ENCODE measurements around the gene PGAM2. TPM values are rescaled to one million over a fixed set of nuclear protein-coding genes. Genes with fewer than 3 reads are reported as not detected.

The PGAM2 gene
- total RNA-seq, 1 donor from 2014 or later, result 1.1 TPM

GRCh38 chr7:44107116-44107960 lies 42.0 kb upstream of the PGAM2 start:
- intact Hi-C loops (cut with DNase I), result no loop called here
- ATAC-seq (no peak), DNase-seq (no peak)
- Histone ChIP-seq H3K27ac (no peak overlapping the region), H3K36me3 (peaks cover 32% of the 10 kb centered on the region), H3K4me3 (peak overlapping the region; percentile 53), H3K27me3 (no peaks in the 10 kb centered on the region), H3K9me3 (no peaks in the 10 kb centered on the region), H3K4me1 (peaks cover 3% of the 10 kb centered on the region)
- TF ChIP-seq CTCF (IDR thresholded peaks at IDR 0.05), result no peak

GRCh38 chr7:44106311-44107065 lies 41.1 kb upstream of the PGAM2 start:
- intact Hi-C loops (cut with DNase I), result no loop called here
- H3K9me3 ChIP-seq, result no peaks in the 10 kb centered on the region
- no peak for DNase-seq
- peaks cover 23% of the 10 kb centered on the region for H3K36me3 ChIP-seq
- no peaks in the 10 kb centered on the region for H3K27me3 ChIP-seq
- TF ChIP-seq CTCF (IDR thresholded peaks at IDR 0.05), result no peak
- H3K27ac ChIP-seq, result peak overlapping the region; percentile 78
- H3K4me1 ChIP-seq, result peaks cover 3% of the 10 kb centered on the region
- peak overlapping the region; percentile 53 for H3K4me3 ChIP-seq
- ATAC-seq, result no peak

- H3K9me3 ChIP-seq, result no peaks in the 10 kb centered on the region
- ATAC-seq (no peak), DNase-seq (no peak)
- intact Hi-C loops (cut with DNase I), result no loop called here
- no peak for TF ChIP-seq CTCF (IDR thresholded peaks at IDR 0.05)
- H3K4me3 ChIP-seq, result peak overlapping the region; percentile 53
- peaks cover 3% of the 10 kb centered on the region for H3K4me1 ChIP-seq
- no peaks in the 10 kb centered on the region for H3K27me3 ChIP-seq
- H3K36me3 ChIP-seq, result peaks cover 17% of the 10 kb centered on the region
- H3K27ac ChIP-seq, result peak overlapping the region; percentile 78
Measured at GRCh38 chr7:44105832-44106231, 40.5 kb upstream of the PGAM2 start.

GRCh38 chr7:44104860-44105771 lies 39.7 kb upstream of the PGAM2 start:
- intact Hi-C loops (cut with DNase I), result no loop called here
- H3K4me1 ChIP-seq, result peaks cover 3% of the 10 kb centered on the region
- peak overlapping the region; percentile 78 for H3K27ac ChIP-seq
- peak overlapping the region; percentile 53 for H3K4me3 ChIP-seq
- no peaks in the 10 kb centered on the region for H3K27me3 ChIP-seq
- peaks cover 11% of the 10 kb centered on the region for H3K36me3 ChIP-seq
- DNase-seq (no peak), ATAC-seq (no peak)
- H3K9me3 ChIP-seq, result no peaks in the 10 kb centered on the region
- no peak for TF ChIP-seq CTCF (IDR thresholded peaks at IDR 0.05)

Data from upper lobe of right lung (tissue), 1 donor.